Kidney epithelial cell (primary cell): ENCODE results near the gene GAPDHS. TPM values are rescaled to one million over a fixed set of nuclear protein-coding genes. Genes with fewer than 3 reads are reported as not detected.

ENCODE experiments used
- DNase-seq: peaks from one replicate; pipeline ENCODE4 v3.0.0-alpha.2; 2010; ENCODE audit warnings: low read depth
- H3K27me3 ChIP-seq: 2 replicates; pipeline ENCODE4 v1.6.0; 2011; ENCODE audit warnings: low read length; ENCODE audit not compliant: control insufficient read depth, insufficient read depth
- H3K36me3 ChIP-seq: 2 replicates; pipeline ENCODE4 v1.5.1; 2011; ENCODE audit warnings: low read length; ENCODE audit not compliant: control insufficient read depth, insufficient read depth
- H3K4me3 ChIP-seq: 2 replicates; pipeline ENCODE4 v1.5.1; 2011; ENCODE audit warnings: low read depth, mild to moderate bottlenecking, control low read depth, low read length
- CTCF ChIP-seq: IDR thresholded peaks from 2 replicates; pipeline ENCODE4 v1.5.1; 2011; ENCODE audit warnings: mild to moderate bottlenecking, moderate library complexity, low read length, control low read depth, inconsistent platforms; ENCODE audit not compliant: insufficient read depth, poor library complexity, severe bottlenecking
- total RNA-seq: library from RNA; depleted of rRNA; stranded (reverse); fragments of >200 nt; gene quantifications from 2 replicates; pipeline ENCODE4 v1.2.3, GENCODE V29; 2015

The GAPDHS gene
- total RNA-seq, 1 donor from 2014 or later, result not detected

GRCh38 chr19:35512831-35513627, 20.2 kb upstream of the GAPDHS start:
- Histone ChIP-seq H3K36me3 (no peaks in the 10 kb centered on the region), H3K27me3 (peaks cover 11% of the 10 kb centered on the region), H3K4me3 (no peak overlapping the region)
- no peak for DNase-seq
- no peak for TF ChIP-seq CTCF

- H3K27me3 ChIP-seq, result peaks cover 11% of the 10 kb centered on the region
- H3K36me3 ChIP-seq, result no peaks in the 10 kb centered on the region
- H3K4me3 ChIP-seq, result no peak within 1 kb of the TSS
- DNase-seq, result no peak
- peak; percentile 27 for TF ChIP-seq CTCF
Observed at GRCh38 chr19:35513628-35514281, 19.5 kb upstream of the GAPDHS start, which contains the start of gene DMKN. DMKN (minus strand) TSS chr19:35513649; CDS start chr19:35513475, 174 bp downstream.

- no peak for DNase-seq
- TF ChIP-seq CTCF, result no peak
- peaks cover 11% of the 10 kb centered on the region for H3K27me3 ChIP-seq
Observed at GRCh38 chr19:35514282-35514809, 18.9 kb upstream of the GAPDHS start.

GRCh38 chr19:35516310-35516709, 16.9 kb upstream of the GAPDHS start:
- TF ChIP-seq CTCF, result no peak
- Histone ChIP-seq H3K27me3 (peaks cover 8% of the 10 kb centered on the region), H3K4me3 (no peak overlapping the region), H3K36me3 (no peaks in the 10 kb centered on the region)
- no peak for DNase-seq

More at GRCh38 chr19:35514282-35514809, 18.9 kb upstream of the GAPDHS start:
- Histone ChIP-seq H3K36me3 (no peaks in the 10 kb centered on the region), H3K4me3 (no peak overlapping the region)

- H3K36me3 ChIP-seq, result no peaks in the 10 kb centered on the region
- H3K4me3 ChIP-seq, result no peak overlapping the region
- DNase-seq, result no peak
- H3K27me3 ChIP-seq, result peaks cover 8% of the 10 kb centered on the region
- TF ChIP-seq CTCF, result no peak
Observed at GRCh38 chr19:35517342-35517741, 15.9 kb upstream of the GAPDHS start.
